K562 (cell line): ENCODE measurements around the gene FTH1. TPM values are rescaled to one million over a fixed set of nuclear protein-coding genes. Genes with fewer than 3 reads are reported as not detected.
A peak's percentile ranks its signal among the peaks of the same experiment; 100 is the strongest.

Experiments used
- CCNT2 ChIP-seq: IDR thresholded peaks from 2 replicates; pipeline ENCODE4 v1.6.1; 2011; ENCODE audit warnings: borderline replicate concordance, low read depth, mild to moderate bottlenecking, moderate library complexity, mixed read lengths, low read length; ENCODE audit not compliant: insufficient read length; ENCODE audit errors: extremely low read depth
- CHD4 ChIP-seq: fragments of 200-600 bp; sonication (generic); IDR thresholded peaks from 3 replicates; pipeline ENCODE4 v1.6.1; 2012; ENCODE audit warnings: low read depth, mild to moderate bottlenecking, mixed read lengths, low read length, inconsistent platforms; ENCODE audit not compliant: insufficient read depth, insufficient replicate concordance, poor library complexity, severe bottlenecking
- DNMT1 ChIP-seq: fragments of 450-650 bp; IDR thresholded peaks from 2 replicates; pipeline ENCODE4 v1.6.1; 2016; ENCODE audit warnings: antibody characterized with exemption, mild to moderate bottlenecking
- ETS2 ChIP-seq: IDR thresholded peaks from 2 replicates; pipeline ENCODE4 v1.6.1; 2016; ENCODE audit warnings: borderline replicate concordance, missing genetic modification characterization, mild to moderate bottlenecking, moderate library complexity, missing compliant biosample characterization; ENCODE audit not compliant: poor library complexity, severe bottlenecking
- FOSL1 ChIP-seq: fragments of 200-800 bp; sonication (Bioruptor generic); conservative IDR thresholded peaks from 2 replicates; pipeline ENCODE4 v1.6.1; 2016; ENCODE audit warnings: missing genetic modification characterization, missing compliant biosample characterization
- GABPB2 ChIP-seq: fragments of 250-450 bp; sonication (Bioruptor Pico); conservative IDR thresholded peaks from 2 replicates; pipeline ENCODE4 v1.5.1; 2021; ENCODE audit warnings: mild to moderate bottlenecking
- HMG20A ChIP-seq: fragments of 450-650 bp; formaldehyde crosslinking; conservative IDR thresholded peaks from 2 replicates; pipeline ENCODE4 v1.4.0; 2020; ENCODE audit warnings: mild to moderate bottlenecking, mixed read lengths
- HNRNPUL1 ChIP-seq: fragments of 200-400 bp; formaldehyde crosslinking; IDR thresholded peaks from 2 replicates; pipeline ENCODE4 v1.6.1; 2017; ENCODE audit warnings: low read length
- MEF2D ChIP-seq: conservative IDR thresholded peaks from 2 replicates; pipeline ENCODE4 v1.6.1; 2016; ENCODE audit warnings: low read depth, missing genetic modification characterization, missing compliant biosample characterization
- NEUROD1 ChIP-seq: fragments of 150-350 bp; IDR thresholded peaks from 2 replicates; pipeline ENCODE4 v1.6.1; 2014; ENCODE audit warnings: borderline replicate concordance, low read length, low read depth; ENCODE audit not compliant: partially characterized antibody
- POLR2A ChIP-seq: fragments of 450-650 bp; conservative IDR thresholded peaks from 2 replicates; pipeline ENCODE4 v1.6.1; 2016
- POLR2B ChIP-seq: fragments of 450-650 bp; IDR thresholded peaks from 2 replicates; pipeline ENCODE4 v1.6.1; 2018; ENCODE audit warnings: low read depth; ENCODE audit not compliant: partially characterized antibody
- SMARCA5 ChIP-seq: fragments of 450-650 bp; IDR thresholded peaks from 2 replicates; pipeline ENCODE4 v1.6.1; 2016
- TAF15 ChIP-seq: fragments of 200-400 bp; formaldehyde crosslinking; IDR thresholded peaks from 2 replicates; pipeline ENCODE4 v1.6.1; 2017; ENCODE audit warnings: mild to moderate bottlenecking, low read depth, low read length, moderate library complexity
- TCF3 ChIP-seq: sonication (generic); formaldehyde crosslinking; IDR thresholded peaks from 2 replicates; pipeline ENCODE4 v1.4.0; 2020; ENCODE audit warnings: mild to moderate bottlenecking, missing genetic modification reagents
- ZFP36 ChIP-seq: fragments of 150-350 bp; IDR thresholded peaks from 2 replicates; pipeline ENCODE4 v1.6.1; 2018; ENCODE audit warnings: low read length, low read depth; ENCODE audit not compliant: partially characterized antibody
- ZNF263 ChIP-seq: sonication (generic); formaldehyde crosslinking; IDR thresholded peaks from 2 replicates; pipeline ENCODE4 v1.8.0; 2022; ENCODE audit warnings: mild to moderate bottlenecking, missing genetic modification reagents, borderline replicate concordance
- ZNF282 ChIP-seq: sonication (generic); formaldehyde crosslinking; IDR thresholded peaks from 2 replicates; pipeline ENCODE4 v1.8.1; 2023; ENCODE audit warnings: missing genetic modification reagents
- ZNF324 ChIP-seq: fragments of 250-450 bp; sonication (Bioruptor Pico); IDR thresholded peaks from 2 replicates; pipeline ENCODE4 v1.4.0; 2020; ENCODE audit warnings: mild to moderate bottlenecking
- ZNF354B ChIP-seq: fragments of 250-450 bp; sonication (Bioruptor Pico); IDR thresholded peaks from 2 replicates; pipeline ENCODE4 v1.4.0; 2020
- polyA plus RNA-seq, 8 experiments: library from polyadenylated mRNA; depleted of rRNA in 4 of 8; stranded (reverse) in 5 of 8; unstranded in 3 of 8; fragments of >200 nt; fragmentation: Nextera tagmentation in 2 of 8; fragmentation: Illumina TruSeq in 1 of 8; extraction: Ambion mirVana in 2 of 8; extraction: Trizol in 1 of 8; gene quantifications; 2 replicates each; pipeline versions ENCODE4 v1.2.1 to v1.2.3, GENCODE V29; 2011 to 2014; ENCODE audit warnings: inconsistent platforms in 1 of 8, missing spikeins in 1 of 8
- total RNA-seq, 7 experiments: library from RNA; depleted of rRNA in 6 of 7; stranded (reverse); fragments of >200 nt in 6 of 7; fragmentation: Illumina TruSeq in 2 of 7; extraction: Trizol in 2 of 7; gene quantifications; 2 replicates each; pipeline versions ENCODE4 v1.2.1 to v1.2.3, GENCODE V29; 2011 to 2021; ENCODE audit warnings: low replicate concordance in 1 of 7
- TF ChIP-seq, protein P1 (sequence below): fragments of 450-650 bp; IDR thresholded peaks from 2 replicates; pipeline ENCODE4 v1.6.1; 2016; ENCODE audit warnings: missing biosample characterization, missing genetic modification characterization

Gene FTH1
- total and polyA plus RNA-seq, 9 of the 15 experiments (the other 6 are each of a cell fraction or from before 2014, with no cell fraction given) = 370 to 3,146 (median 802) TPM

DNA sequence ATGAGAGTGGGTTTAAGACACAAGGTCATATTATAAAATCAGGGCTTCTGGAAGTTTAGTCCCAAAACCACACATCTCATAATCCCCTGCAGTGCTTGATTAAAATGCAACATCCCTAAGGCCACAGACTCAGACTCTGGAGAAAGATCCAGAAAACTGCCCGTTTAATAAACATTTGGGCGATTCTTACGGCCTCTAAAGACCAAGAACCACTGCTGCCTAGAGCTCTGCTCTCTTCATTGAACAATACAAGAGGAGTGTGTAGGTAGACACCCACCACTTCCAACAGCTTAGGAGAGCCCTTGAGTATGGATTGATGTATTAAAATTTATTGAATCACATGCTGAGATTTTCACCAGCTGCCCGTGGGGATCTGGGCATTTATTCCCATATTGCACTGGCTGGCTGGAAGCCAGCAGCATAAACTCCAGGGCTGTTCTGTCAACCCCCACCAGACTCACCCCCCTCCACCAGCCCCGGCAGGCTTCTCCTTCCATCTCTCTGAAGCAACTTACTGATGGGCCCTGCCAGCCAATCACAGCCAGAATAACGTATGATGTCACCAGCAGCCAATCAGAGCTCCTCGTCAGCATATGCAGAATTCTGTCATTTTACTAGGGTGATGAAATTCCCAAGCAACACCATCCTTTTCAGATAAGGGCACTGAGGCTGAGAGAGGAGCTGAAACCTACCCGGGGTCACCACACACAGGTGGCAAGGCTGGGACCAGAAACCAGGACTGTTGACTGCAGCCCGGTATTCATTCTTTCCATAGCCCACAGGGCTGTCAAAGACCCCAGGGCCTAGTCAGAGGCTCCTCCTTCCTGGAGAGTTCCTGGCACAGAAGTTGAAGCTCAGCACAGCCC lies 18.0 kb downstream of the FTH1 start (continued):
- TF ChIP-seq TAF15 (no peak), ZNF282 (CRISPR knock-in tag) (no peak), ETS2 (tag) (no peak), CCNT2 (no peak), HNRNPUL1 (no peak), SMARCA5 (no peak), ZNF324 (CRISPR knock-in tag) (no peak), MEF2D (tag) (0 out of 2 replicates have a peak, but pooled peaks have one; percentile 36), NEUROD1 (peak; percentile 57), CHD4 (no peak), ZNF263 (CRISPR knock-in tag) (peak; percentile 27; the same call in 1 of the 2 replicates), TCF3 (CRISPR knock-in tag) (peak; percentile 6; the same call in 1 of the 2 replicates), DNMT1 (no peak), POLR2A (peak; percentile 59; the same call in 1 of the 2 replicates), FOSL1 (tag) (peak; percentile 71), HMG20A (CRISPR knock-in tag) (no peak), ZFP36 (peak; percentile 13), GABPB2 (CRISPR knock-in tag) (no peak), POLR2B (peak; percentile 83), ZNF354B (CRISPR knock-in tag) (no peak)
- TF ChIP-seq, protein P1, sequence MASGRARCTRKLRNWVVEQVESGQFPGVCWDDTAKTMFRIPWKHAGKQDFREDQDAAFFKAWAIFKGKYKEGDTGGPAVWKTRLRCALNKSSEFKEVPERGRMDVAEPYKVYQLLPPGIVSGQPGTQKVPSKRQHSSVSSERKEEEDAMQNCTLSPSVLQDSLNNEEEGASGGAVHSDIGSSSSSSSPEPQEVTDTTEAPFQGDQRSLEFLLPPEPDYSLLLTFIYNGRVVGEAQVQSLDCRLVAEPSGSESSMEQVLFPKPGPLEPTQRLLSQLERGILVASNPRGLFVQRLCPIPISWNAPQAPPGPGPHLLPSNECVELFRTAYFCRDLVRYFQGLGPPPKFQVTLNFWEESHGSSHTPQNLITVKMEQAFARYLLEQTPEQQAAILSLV = peak; percentile 92
